KMS-11 (cell line): Measurements from ENCODE around the gene PIEZO1.
A peak's percentile ranks its signal among the peaks of the same experiment; 100 is the strongest.

Source experiments
- H2AFZ ChIP-seq: fragments of 200-600 bp; sonication (generic); 2 replicates; pipeline ENCODE4 v1.6.1; 2016; ENCODE audit warnings: antibody characterized with exemption, mixed run types, low read depth
- H3K27ac ChIP-seq: fragments of 200-600 bp; sonication (generic); 2 replicates; pipeline ENCODE4 v1.6.1; 2016; ENCODE audit warnings: mild to moderate bottlenecking, mixed run types
- H3K27me3 ChIP-seq: fragments of 200-600 bp; sonication (generic); 2 replicates; pipeline ENCODE4 v1.6.1; 2017; ENCODE audit warnings: mild to moderate bottlenecking, low read depth, mixed run types, moderate library complexity; ENCODE audit not compliant: insufficient read depth
- H3K36me3 ChIP-seq: fragments of 200-600 bp; sonication (generic); 2 replicates; pipeline ENCODE4 v1.6.1; 2017; ENCODE audit warnings: mild to moderate bottlenecking, mixed run types; ENCODE audit not compliant: insufficient read depth
- H3K4me1 ChIP-seq: fragments of 200-600 bp; sonication (generic); 2 replicates; pipeline ENCODE4 v1.6.1; 2016; ENCODE audit warnings: mild to moderate bottlenecking, low read depth, mixed run types; ENCODE audit not compliant: poor library complexity, severe bottlenecking
- H3K4me2 ChIP-seq: fragments of 200-600 bp; sonication (generic); 2 replicates; pipeline ENCODE4 v1.7.0; 2016; ENCODE audit warnings: mild to moderate bottlenecking, mixed run types
- H3K4me3 ChIP-seq: fragments of 200-600 bp; sonication (generic); IDR thresholded peaks from 2 replicates; pipeline ENCODE4 v1.6.1; 2017; ENCODE audit warnings: low read depth, low read length, mixed read lengths; ENCODE audit not compliant: insufficient read depth
- H3K79me2 ChIP-seq: fragments of 200-600 bp; sonication (generic); 2 replicates; pipeline ENCODE4 v1.6.1; 2016; ENCODE audit warnings: low read depth, mixed run types; ENCODE audit not compliant: insufficient read depth
- H3K9ac ChIP-seq: fragments of 200-600 bp; sonication (generic); 2 replicates; pipeline ENCODE4 v1.6.1; 2016; ENCODE audit warnings: mild to moderate bottlenecking, mixed run types
- H4K20me1 ChIP-seq: fragments of 200-600 bp; sonication (generic); 2 replicates; pipeline ENCODE4 v1.6.1; 2016; ENCODE audit warnings: mild to moderate bottlenecking, mixed run types; ENCODE audit not compliant: insufficient read depth
- CTCF ChIP-seq: fragments of 200-600 bp; sonication (generic); conservative IDR thresholded peaks from 2 replicates; pipeline ENCODE4 v1.6.1; 2017; ENCODE audit warnings: low read depth, mild to moderate bottlenecking, antibody characterized with exemption, low read length, moderate library complexity, mixed read lengths

The PIEZO1 gene

GRCh38 chr16:88809068-88809675 is 24.2 kb upstream of the PIEZO1 start:
- H3K9ac ChIP-seq: peak overlapping the region; percentile 96; the same call in 1 of the 2 replicates
- H3K4me2 ChIP-seq: peak overlapping the region; percentile 94
- H4K20me1 ChIP-seq: no peaks in the 10 kb centered on the region; the same call in 1 of the 2 replicates
- no peaks in the 10 kb centered on the region for H3K27me3 ChIP-seq
- peaks cover 6% of the 10 kb centered on the region; the same call in 1 of the 2 replicates for H3K36me3 ChIP-seq
- no peak for TF ChIP-seq CTCF
- peak overlapping the region; percentile 82; the same call in 1 of the 2 replicates for H3K27ac ChIP-seq
- H3K4me1 ChIP-seq: peaks cover 37% of the 10 kb centered on the region
- no peak overlapping the region for H3K4me3 ChIP-seq
- H2AFZ ChIP-seq: no peak overlapping the region
- H3K79me2 ChIP-seq: peaks cover 54% of the 10 kb centered on the region

- Histone ChIP-seq H3K4me2 (no peak overlapping the region), H3K4me3 (no peak overlapping the region), H3K36me3 (peaks cover 6% of the 10 kb centered on the region; the same call in 1 of the 2 replicates), H3K27me3 (no peaks in the 10 kb centered on the region), H3K79me2 (peaks cover 57% of the 10 kb centered on the region), H3K9ac (no peak overlapping the region), H2AFZ (no peak overlapping the region), H3K4me1 (peaks cover 35% of the 10 kb centered on the region), H3K27ac (no peak overlapping the region; the same call in 1 of the 2 replicates), H4K20me1 (no peaks in the 10 kb centered on the region; the same call in 1 of the 2 replicates)
- TF ChIP-seq CTCF: no peak
Observed at GRCh38 chr16:88807626-88808453, 22.8 kb upstream of the PIEZO1 start.

- Histone ChIP-seq H3K4me3 (no peak overlapping the region), H3K79me2 (peaks cover 57% of the 10 kb centered on the region), H2AFZ (no peak overlapping the region), H3K27ac (no peak overlapping the region), H3K36me3 (peaks cover 6% of the 10 kb centered on the region; the same call in 1 of the 2 replicates), H3K4me1 (peaks cover 35% of the 10 kb centered on the region), H3K9ac (no peak overlapping the region), H4K20me1 (no peaks in the 10 kb centered on the region; the same call in 1 of the 2 replicates), H3K4me2 (no peak overlapping the region), H3K27me3 (no peaks in the 10 kb centered on the region)
- TF ChIP-seq CTCF: no peak
Observed at GRCh38 chr16:88807142-88807625, 22.2 kb upstream of the PIEZO1 start.

GRCh38 chr16:88806491-88807111 is 21.6 kb upstream of the PIEZO1 start:
- H3K4me2 ChIP-seq: no peak overlapping the region; the same call in 1 of the 2 replicates
- no peaks in the 10 kb centered on the region for H3K27me3 ChIP-seq
- H4K20me1 ChIP-seq: no peaks in the 10 kb centered on the region; the same call in 1 of the 2 replicates
- TF ChIP-seq CTCF: no peak
- H3K4me1 ChIP-seq: peaks cover 35% of the 10 kb centered on the region
- H3K27ac ChIP-seq: no peak overlapping the region
- H3K9ac ChIP-seq: no peak overlapping the region
- no peak overlapping the region for H2AFZ ChIP-seq
- H3K4me3 ChIP-seq: no peak overlapping the region
- H3K79me2 ChIP-seq: peaks cover 57% of the 10 kb centered on the region
- peaks cover 6% of the 10 kb centered on the region; the same call in 1 of the 2 replicates for H3K36me3 ChIP-seq
